ENCODE results near the gene MAMLD1. TPM values are rescaled to one million over a fixed set of nuclear protein-coding genes. Genes with fewer than 3 reads are reported as not detected.

MAMLD1 gene
- total RNA-seq, 1 donor from 2014 or later = 3.0 TPM

GRCh38 chrX:150446995-150447394 lies 83.9 kb downstream of the MAMLD1 start:
- Histone ChIP-seq H3K36me3 (ENCODE audit: control insufficient read depth, insufficient read depth, low read length) (no peaks in the 10 kb centered on the region), H3K27me3 (ENCODE audit: control insufficient read depth, insufficient read depth, low read length) (no peaks in the 10 kb centered on the region), H3K4me3 (ENCODE audit: low read depth, low read length) (no peak overlapping the region)
- TF ChIP-seq, protein P1, sequence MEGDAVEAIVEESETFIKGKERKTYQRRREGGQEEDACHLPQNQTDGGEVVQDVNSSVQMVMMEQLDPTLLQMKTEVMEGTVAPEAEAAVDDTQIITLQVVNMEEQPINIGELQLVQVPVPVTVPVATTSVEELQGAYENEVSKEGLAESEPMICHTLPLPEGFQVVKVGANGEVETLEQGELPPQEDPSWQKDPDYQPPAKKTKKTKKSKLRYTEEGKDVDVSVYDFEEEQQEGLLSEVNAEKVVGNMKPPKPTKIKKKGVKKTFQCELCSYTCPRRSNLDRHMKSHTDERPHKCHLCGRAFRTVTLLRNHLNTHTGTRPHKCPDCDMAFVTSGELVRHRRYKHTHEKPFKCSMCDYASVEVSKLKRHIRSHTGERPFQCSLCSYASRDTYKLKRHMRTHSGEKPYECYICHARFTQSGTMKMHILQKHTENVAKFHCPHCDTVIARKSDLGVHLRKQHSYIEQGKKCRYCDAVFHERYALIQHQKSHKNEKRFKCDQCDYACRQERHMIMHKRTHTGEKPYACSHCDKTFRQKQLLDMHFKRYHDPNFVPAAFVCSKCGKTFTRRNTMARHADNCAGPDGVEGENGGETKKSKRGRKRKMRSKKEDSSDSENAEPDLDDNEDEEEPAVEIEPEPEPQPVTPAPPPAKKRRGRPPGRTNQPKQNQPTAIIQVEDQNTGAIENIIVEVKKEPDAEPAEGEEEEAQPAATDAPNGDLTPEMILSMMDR (IDR thresholded peaks at IDR 0.05; ENCODE audit: insufficient read depth, low read length, poor library complexity, severe bottlenecking) = no peak
- DNase-seq (ENCODE audit: low read depth) = no peak

DNA sequence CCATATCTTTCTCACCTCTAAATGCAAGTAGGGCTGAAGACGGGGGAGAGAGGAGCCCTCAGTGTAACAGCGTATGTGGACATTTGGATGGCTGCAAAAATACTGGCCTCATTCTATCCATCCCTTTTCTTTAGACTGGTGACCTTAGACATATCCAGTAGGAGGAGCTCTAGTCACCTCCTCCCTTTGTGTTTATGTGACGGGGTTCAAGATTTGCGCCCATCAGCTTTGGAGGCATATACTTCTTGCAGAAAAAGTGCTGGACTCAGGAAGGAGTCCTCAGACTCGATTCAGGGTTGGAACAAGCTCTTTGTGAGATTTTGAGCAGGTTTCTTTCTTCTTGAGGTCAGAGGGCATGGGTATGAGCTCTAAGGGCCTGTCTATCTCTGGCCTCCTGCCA lies 86.2 kb downstream of the MAMLD1 start:
- TF ChIP-seq, protein P1 (IDR thresholded peaks at IDR 0.05; ENCODE audit: insufficient read depth, low read length, poor library complexity, severe bottlenecking) = no peak
- no peaks in the 10 kb centered on the region for H3K36me3 ChIP-seq (ENCODE audit: control insufficient read depth, insufficient read depth, low read length)
- no peaks in the 10 kb centered on the region for H3K27me3 ChIP-seq (ENCODE audit: control insufficient read depth, insufficient read depth, low read length)
- no peak overlapping the region for H3K4me3 ChIP-seq (ENCODE audit: low read depth, low read length)
- DNase-seq (ENCODE audit: low read depth) = no peak

- no peak for DNase-seq (ENCODE audit: low read depth)
These were observed 87.5 kb downstream of the MAMLD1 start for GRCh38 chrX:150450519-150451177.

GRCh38 chrX:150451953-150452352 lies 88.8 kb downstream of the MAMLD1 start:
- TF ChIP-seq, protein P1 (IDR thresholded peaks at IDR 0.05; ENCODE audit: insufficient read depth, low read length, poor library complexity, severe bottlenecking) = no peak
- DNase-seq (ENCODE audit: low read depth) = no peak
- Histone ChIP-seq H3K4me3 (ENCODE audit: low read depth, low read length) (no peak overlapping the region), H3K27me3 (ENCODE audit: control insufficient read depth, insufficient read depth, low read length) (no peaks in the 10 kb centered on the region), H3K36me3 (ENCODE audit: control insufficient read depth, insufficient read depth, low read length) (no peaks in the 10 kb centered on the region)

More at GRCh38 chrX:150450519-150451177, 87.5 kb downstream of the MAMLD1 start:
- TF ChIP-seq, protein P1 (IDR thresholded peaks at IDR 0.05; ENCODE audit: insufficient read depth, low read length, poor library complexity, severe bottlenecking) = no peak
- Histone ChIP-seq H3K36me3 (ENCODE audit: control insufficient read depth, insufficient read depth, low read length) (no peaks in the 10 kb centered on the region), H3K4me3 (ENCODE audit: low read depth, low read length) (no peak overlapping the region), H3K27me3 (ENCODE audit: control insufficient read depth, insufficient read depth, low read length) (no peaks in the 10 kb centered on the region)

DNA sequence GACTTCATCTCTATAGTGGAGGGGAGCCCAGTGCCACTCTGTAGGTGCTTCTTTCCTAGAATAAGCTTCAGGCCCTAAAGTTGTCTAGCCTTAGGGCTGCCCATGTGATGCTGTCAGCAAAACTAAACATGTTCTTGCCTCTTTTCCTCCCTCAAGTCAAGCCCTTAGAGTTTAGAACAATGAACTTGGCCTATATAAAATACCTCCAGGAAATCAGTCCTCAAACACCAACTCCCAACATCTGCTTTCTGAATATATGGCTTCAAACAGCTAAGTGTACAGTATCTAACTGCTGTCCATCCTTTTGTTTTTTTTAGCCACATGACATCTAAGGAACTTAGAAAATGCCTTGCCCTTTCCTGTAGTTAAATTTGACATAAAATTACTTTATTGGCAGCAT lies 91.0 kb downstream of the MAMLD1 start:
- no peak for DNase-seq (ENCODE audit: low read depth)
- Histone ChIP-seq H3K27me3 (ENCODE audit: control insufficient read depth, insufficient read depth, low read length) (no peaks in the 10 kb centered on the region), H3K36me3 (ENCODE audit: control insufficient read depth, insufficient read depth, low read length) (no peaks in the 10 kb centered on the region), H3K4me3 (ENCODE audit: low read depth, low read length) (no peak overlapping the region)
- TF ChIP-seq, protein P1 (IDR thresholded peaks at IDR 0.05; ENCODE audit: insufficient read depth, low read length, poor library complexity, severe bottlenecking) = no peak

Data from kidney epithelial cell (primary cell).